ENCODE measurements around the gene POLR2I.

DNA sequence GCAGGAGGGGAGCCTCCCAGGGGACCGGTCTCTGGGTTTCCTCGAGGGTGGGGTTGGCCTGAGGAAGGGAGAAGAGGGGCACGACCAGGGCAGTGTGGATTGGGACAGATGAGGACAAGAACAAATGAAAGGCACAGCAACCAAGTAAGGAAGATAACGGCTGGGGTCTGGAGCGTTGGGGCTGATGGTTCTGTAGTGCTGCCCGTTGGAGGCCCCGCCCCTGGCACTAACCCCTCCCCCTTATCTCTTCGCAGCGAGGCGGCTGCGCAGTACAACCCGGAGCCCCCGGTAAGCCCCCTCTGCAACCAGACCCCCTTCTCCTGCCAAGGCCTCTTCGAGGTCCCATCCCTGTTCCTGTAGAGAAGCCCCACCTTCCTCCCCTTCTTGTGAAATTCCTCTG lies 27.4 kb upstream of the POLR2I start:
- TF ChIP-seq, protein P1, sequence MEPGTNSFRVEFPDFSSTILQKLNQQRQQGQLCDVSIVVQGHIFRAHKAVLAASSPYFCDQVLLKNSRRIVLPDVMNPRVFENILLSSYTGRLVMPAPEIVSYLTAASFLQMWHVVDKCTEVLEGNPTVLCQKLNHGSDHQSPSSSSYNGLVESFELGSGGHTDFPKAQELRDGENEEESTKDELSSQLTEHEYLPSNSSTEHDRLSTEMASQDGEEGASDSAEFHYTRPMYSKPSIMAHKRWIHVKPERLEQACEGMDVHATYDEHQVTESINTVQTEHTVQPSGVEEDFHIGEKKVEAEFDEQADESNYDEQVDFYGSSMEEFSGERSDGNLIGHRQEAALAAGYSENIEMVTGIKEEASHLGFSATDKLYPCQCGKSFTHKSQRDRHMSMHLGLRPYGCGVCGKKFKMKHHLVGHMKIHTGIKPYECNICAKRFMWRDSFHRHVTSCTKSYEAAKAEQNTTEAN (CRISPR knock-in tag; IDR thresholded peaks at IDR 0.05) = no peak
- TF ChIP-seq, protein P2, sequence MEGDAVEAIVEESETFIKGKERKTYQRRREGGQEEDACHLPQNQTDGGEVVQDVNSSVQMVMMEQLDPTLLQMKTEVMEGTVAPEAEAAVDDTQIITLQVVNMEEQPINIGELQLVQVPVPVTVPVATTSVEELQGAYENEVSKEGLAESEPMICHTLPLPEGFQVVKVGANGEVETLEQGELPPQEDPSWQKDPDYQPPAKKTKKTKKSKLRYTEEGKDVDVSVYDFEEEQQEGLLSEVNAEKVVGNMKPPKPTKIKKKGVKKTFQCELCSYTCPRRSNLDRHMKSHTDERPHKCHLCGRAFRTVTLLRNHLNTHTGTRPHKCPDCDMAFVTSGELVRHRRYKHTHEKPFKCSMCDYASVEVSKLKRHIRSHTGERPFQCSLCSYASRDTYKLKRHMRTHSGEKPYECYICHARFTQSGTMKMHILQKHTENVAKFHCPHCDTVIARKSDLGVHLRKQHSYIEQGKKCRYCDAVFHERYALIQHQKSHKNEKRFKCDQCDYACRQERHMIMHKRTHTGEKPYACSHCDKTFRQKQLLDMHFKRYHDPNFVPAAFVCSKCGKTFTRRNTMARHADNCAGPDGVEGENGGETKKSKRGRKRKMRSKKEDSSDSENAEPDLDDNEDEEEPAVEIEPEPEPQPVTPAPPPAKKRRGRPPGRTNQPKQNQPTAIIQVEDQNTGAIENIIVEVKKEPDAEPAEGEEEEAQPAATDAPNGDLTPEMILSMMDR (IDR thresholded peaks at IDR 0.05) = no peak
- no peak for TF ChIP-seq NR3C1 (CRISPR knock-in tag; conservative IDR thresholded peaks at IDR 0.05; ENCODE audit: low read depth)
- no peak for TF ChIP-seq SMAD3 (CRISPR knock-in tag; IDR thresholded peaks at IDR 0.05; ENCODE audit: borderline replicate concordance)
- no peak for TF ChIP-seq GABPB1 (CRISPR knock-in tag; IDR thresholded peaks at IDR 0.05)
- TF ChIP-seq TEAD1 (CRISPR knock-in tag; IDR thresholded peaks at IDR 0.05) = no peak
- no peak for TF ChIP-seq KAT7 (CRISPR knock-in tag; IDR thresholded peaks at IDR 0.05; ENCODE audit: borderline replicate concordance)
- no peak for TF ChIP-seq ZBTB21 (CRISPR knock-in tag; IDR thresholded peaks at IDR 0.05; ENCODE audit: borderline replicate concordance)

Measured in WTC11 (cell line).